B cell (primary cell): Measurements from ENCODE around the gene CTSO. TPM values are rescaled to one million over a fixed set of nuclear protein-coding genes. Genes with fewer than 3 reads are reported as not detected.

Experiments
- ATAC-seq: fragments of 200-7000 bp; cut with Tn5 transposase; one replicate; pipeline ENCODE4 v1.10.0; 2021; ENCODE audit warnings: low read depth, mild to moderate bottlenecking, moderate number of reproducible peaks, moderate library complexity
- CTCF ChIA-PET: fragments of 350-600 bp; sonication (Branson Sonifier 250); formaldehyde crosslinking; loops from one replicate; lab custom pipeline; 2021; ENCODE audit warnings: antibody characterized with exemption, inconsistent platforms; lab: Charles Lee
- POLR2A ChIA-PET: fragments of 350-600 bp; sonication (Branson Sonifier 250); formaldehyde crosslinking; loops from one replicate; lab custom pipeline; 2021; ENCODE audit warnings: antibody characterized with exemption; lab: Charles Lee
- DNase-seq: peaks from one replicate; pipeline ENCODE4 v3.0.0; 2013
- H2AFZ ChIP-seq: 2 replicates; pipeline ENCODE4 v1.6.1; 2012; ENCODE audit warnings: mild to moderate bottlenecking, low read depth, low read length; ENCODE audit not compliant: insufficient read depth, poor library complexity, severe bottlenecking
- H3K27ac ChIP-seq, 2 donors: 1 replicate in 1 of 2; 2 replicates in 1 of 2; pipeline ENCODE4 v1.5.1; 2012 to 2013; ENCODE audit warnings: low read length in 2 of 2, mild to moderate bottlenecking in 2 of 2, moderate library complexity in 1 of 2
- H3K27me3 ChIP-seq, 4 experiments: fragments of 200-600 bp in 1 of 4; sonication (generic) in 1 of 4; replicated peaks in 1 of 4; 1 replicate in 2 of 4; 2 replicates in 2 of 4; pipeline versions ENCODE4 v1.6.1 to v1.7.0; 2013 to 2016; ENCODE audit warnings: low read length in 3 of 4, mild to moderate bottlenecking in 2 of 4, mixed read lengths in 1 of 4, moderate library complexity in 1 of 4; ENCODE audit not compliant: insufficient read depth in 4 of 4, control insufficient read depth in 3 of 4; ENCODE audit errors: control extremely low read depth in 1 of 4
- H3K36me3 ChIP-seq, 2 experiments: replicated peaks in 1 of 2; 1 replicate in 1 of 2; 2 replicates in 1 of 2; pipeline versions ENCODE4 v1.6.1 to v1.7.1; 2013; ENCODE audit warnings: low read length in 1 of 2; ENCODE audit not compliant: insufficient read depth in 2 of 2, control insufficient read depth in 1 of 2; ENCODE audit errors: control extremely low read depth in 1 of 2, extremely low read depth in 1 of 2
- H3K4me1 ChIP-seq, 2 donors: fragments of 200-600 bp in 1 of 2; sonication (generic) in 1 of 2; 1 replicate in 1 of 2; 2 replicates in 1 of 2; pipeline versions ENCODE4 v1.5.1 to v1.6.1; 2013 to 2017; ENCODE audit warnings: low read length in 2 of 2; ENCODE audit not compliant: control insufficient read depth in 2 of 2, insufficient read depth in 2 of 2
- H3K4me2 ChIP-seq: replicated peaks from 2 replicates; pipeline ENCODE3; 2012; ENCODE audit warnings: mild to moderate bottlenecking, low read depth, low read length; ENCODE audit not compliant: poor library complexity, severe bottlenecking
- H3K4me3 ChIP-seq, 5 experiments: fragments of 200-600 bp in 1 of 5; sonication (generic) in 1 of 5; 1 replicate in 3 of 5; 2 replicates in 2 of 5; pipeline versions ENCODE4 v1.5.1 to v1.7.0; 2011 to 2016; ENCODE audit warnings: low read length in 4 of 5, mild to moderate bottlenecking in 4 of 5, low read depth in 2 of 5, control low read depth in 1 of 5, moderate library complexity in 1 of 5; ENCODE audit not compliant: insufficient read depth in 1 of 5; ENCODE audit errors: control extremely low read depth in 1 of 5, extremely low read depth in 1 of 5
- H3K79me2 ChIP-seq: fragments of 200-600 bp; sonication (generic); one replicate; pipeline ENCODE4 v1.6.0; 2016; ENCODE audit warnings: low read length; ENCODE audit not compliant: control insufficient read depth, insufficient read depth
- H3K9ac ChIP-seq: fragments of 200-600 bp; sonication (generic); 2 replicates; pipeline ENCODE4 v1.6.1; 2017; ENCODE audit warnings: mild to moderate bottlenecking, low read length, moderate library complexity
- H3K9me3 ChIP-seq, 3 donors: one replicate each; pipeline versions ENCODE4 v1.6.1 to v1.7.1; 2013; ENCODE audit warnings: low read length in 2 of 3; ENCODE audit not compliant: control insufficient read depth in 2 of 3, insufficient read depth in 1 of 3; ENCODE audit errors: control extremely low read depth in 1 of 3
- H4K20me1 ChIP-seq: 2 replicates; pipeline ENCODE4 v1.6.0; 2012; ENCODE audit warnings: mild to moderate bottlenecking, low read length; ENCODE audit not compliant: insufficient read depth, control insufficient read depth, poor library complexity, severe bottlenecking
- H3K27ac Mint-ChIP-seq: one replicate; pipeline ENCODE4 v1.8.0; 2021; ENCODE audit warnings: mixed read lengths
- H3K27me3 Mint-ChIP-seq: one replicate; pipeline ENCODE4 v1.8.0; 2021; ENCODE audit warnings: mixed read lengths
- H3K4me1 Mint-ChIP-seq: one replicate; pipeline ENCODE4 v1.8.0; 2021; ENCODE audit warnings: mixed read lengths
- H3K4me3 Mint-ChIP-seq: one replicate; pipeline ENCODE4 v1.8.0; 2021; ENCODE audit warnings: mixed read lengths
- H3K9me3 Mint-ChIP-seq: one replicate; pipeline ENCODE4 v1.8.0; 2022; ENCODE audit warnings: mixed read lengths; ENCODE audit not compliant: insufficient read depth
- CTCF ChIP-seq: fragments of 200-600 bp; IDR thresholded peaks from one replicate; pipeline ENCODE4 v1.8.0; 2022; ENCODE audit warnings: antibody characterized with exemption, mild to moderate bottlenecking
- EZH2 ChIP-seq: IDR thresholded peaks from 2 replicates; pipeline ENCODE4 v1.6.1; 2012; ENCODE audit warnings: borderline replicate concordance, low read depth, mild to moderate bottlenecking, moderate library complexity, low read length; ENCODE audit not compliant: insufficient read depth, poor library complexity, severe bottlenecking
- WGBS: methylation state at CpG from one replicate; pipeline ENCODE4 v1.1.5; 2013; ENCODE audit warnings: missing lambda C conversion rate; ENCODE audit not compliant: insufficient coverage; 5-methylcytosine and 5-hydroxymethylcytosine counted together
- intact Hi-C: fragments of 100-400 bp; cut with micrococcal nuclease; formaldehyde crosslinking; loops from one replicate; pipeline ENCODE4 v1.10.0; 2022
- polyA plus RNA-seq: library from polyadenylated mRNA; depleted of rRNA; stranded (reverse); fragments of >200 nt; gene quantifications from 2 replicates; pipeline ENCODE4 v1.2.3, GENCODE V29; 2012
- total RNA-seq, 2 donors: library from RNA; stranded (reverse); fragments of 120-200 nt in 1 of 2; gene quantifications; 1 replicate in 1 of 2; 2 replicates in 1 of 2; pipeline versions ENCODE4 v1.2.3 to v1.2.4, GENCODE V29; 2013 to 2022

Gene CTSO
- total and polyA plus RNA-seq, 2 donors (not counting 1 experiment from before 2014, with no cell fraction given): 8.5 to 15.5 TPM

DNA sequence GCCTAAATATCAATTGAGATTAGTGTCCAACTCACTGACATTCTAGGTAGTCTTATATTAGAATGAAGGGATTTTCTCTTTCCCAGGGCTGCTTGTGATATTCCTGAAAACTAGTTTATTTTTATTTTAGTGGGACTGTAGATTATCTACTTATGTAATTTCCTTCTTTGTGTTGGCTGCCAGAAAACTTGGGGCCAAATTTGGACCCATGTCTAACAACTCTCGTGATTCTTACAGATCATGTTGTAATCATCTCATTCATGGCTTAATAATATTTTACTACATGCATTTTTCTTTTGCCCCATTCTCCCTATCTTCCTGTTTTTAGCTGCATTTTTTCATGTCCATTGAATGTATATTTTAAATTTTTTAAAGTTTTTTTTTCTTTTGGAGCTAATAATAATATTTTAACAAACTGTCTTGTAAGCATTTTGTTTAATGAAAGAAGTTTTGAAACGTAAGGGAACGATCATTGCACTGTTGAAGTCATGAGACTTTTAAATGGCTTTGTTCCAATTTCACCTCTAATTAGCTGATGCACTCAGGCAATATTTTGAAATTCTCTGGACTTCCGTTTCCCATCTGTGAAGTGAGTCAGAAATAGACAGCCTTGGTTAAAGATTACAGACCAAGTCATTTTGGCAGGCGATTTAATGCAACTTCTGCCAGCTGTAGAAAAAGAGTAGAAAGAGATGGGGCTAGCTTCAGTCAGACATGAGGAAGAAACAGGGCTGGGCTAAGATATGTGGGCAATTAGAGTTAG lies 64.5 kb downstream of the CTSO start:
- TF ChIP-seq EZH2: no peak
- TF ChIP-seq CTCF: no peak
- CTCF ChIA-PET: no interaction called here

DNA sequence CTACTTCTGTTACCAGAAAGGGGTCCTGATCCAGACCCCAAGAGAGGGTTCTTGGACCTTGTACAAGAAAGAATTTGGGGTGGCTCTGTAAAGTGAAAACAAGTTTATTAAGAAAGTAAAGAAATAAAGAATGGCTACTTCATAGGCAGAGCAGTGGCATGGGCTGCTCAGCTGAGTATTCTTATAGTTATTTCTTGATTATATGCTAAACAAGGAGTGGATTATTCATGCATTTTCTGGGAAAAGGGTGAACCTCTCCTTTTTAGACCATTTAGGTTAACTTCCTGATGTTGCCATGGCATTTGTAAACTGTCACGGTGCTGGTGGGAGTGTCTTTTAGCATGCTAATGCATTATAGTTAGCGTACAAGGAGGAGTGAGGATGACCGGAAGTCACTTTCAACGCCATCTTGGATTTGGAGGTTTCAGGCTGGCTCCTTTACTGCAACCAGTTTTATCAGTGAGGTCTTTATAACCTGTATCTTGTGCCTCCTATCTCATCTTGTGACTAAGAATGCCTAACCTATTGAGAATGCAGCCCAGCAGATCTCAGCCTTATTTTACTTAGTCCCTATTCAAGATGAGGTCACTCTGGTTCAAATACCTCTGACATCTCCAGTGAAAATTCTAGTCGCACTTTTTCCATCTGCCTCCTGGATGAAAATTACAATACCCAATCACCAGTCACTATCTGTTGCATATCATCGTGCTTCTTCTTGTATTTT lies 65.7 kb downstream of the CTSO start:
- Mint-ChIP-seq H3K27ac (no peak overlapping the region), H3K4me1 (no peaks in the 10 kb centered on the region), H3K4me3 (no peak overlapping the region), H3K9me3 (no peaks in the 10 kb centered on the region), H3K27me3 (no peaks in the 10 kb centered on the region)
- H3K36me3 ChIP-seq: no peaks in the 10 kb centered on the region
- no peak overlapping the region for H3K27ac ChIP-seq
- TF ChIP-seq EZH2 (no peak), CTCF (no peak)
- peaks cover 0 to 2% (median 0%) of the 10 kb centered on the region in 4 experiments for H3K27me3 ChIP-seq
- no peak overlapping the region for H3K4me2 ChIP-seq
- WGBS: 74% methylated on average over 4 of the region's 6 CpGs
- no peak overlapping the region for H2AFZ ChIP-seq
- H3K4me3 ChIP-seq: no peak overlapping the region
- ATAC-seq (no peak), DNase-seq (no peak)
- no peaks in the 10 kb centered on the region for H3K9me3 ChIP-seq
- ChIA-PET POLR2A (no interaction called here), CTCF (no interaction called here)
- intact Hi-C loops: no loop called here
- H4K20me1 ChIP-seq: no peaks in the 10 kb centered on the region
- H3K4me1 ChIP-seq: no peaks in the 10 kb centered on the region
- no peaks in the 10 kb centered on the region for H3K79me2 ChIP-seq
- no peak overlapping the region for H3K9ac ChIP-seq

More for the DNA sequence above, 64.5 kb downstream of the CTSO start:
- intact Hi-C loops: no loop called here
- DNase-seq: no peak
- no peak overlapping the region for H2AFZ ChIP-seq
- H4K20me1 ChIP-seq: no peaks in the 10 kb centered on the region
- no peak overlapping the region for H3K27ac ChIP-seq
- no peak overlapping the region for H3K4me3 Mint-ChIP-seq
- no peak overlapping the region for H3K4me3 ChIP-seq
- H3K27me3 Mint-ChIP-seq: no peaks in the 10 kb centered on the region
- POLR2A ChIA-PET: no interaction called here
- H3K9ac ChIP-seq: no peak overlapping the region
- H3K79me2 ChIP-seq: no peaks in the 10 kb centered on the region
- H3K9me3 Mint-ChIP-seq: no peaks in the 10 kb centered on the region
- H3K27ac Mint-ChIP-seq: no peak overlapping the region
- WGBS: 84% methylated on average over 3 of the region's 5 CpGs
- H3K4me2 ChIP-seq: no peak overlapping the region
- H3K4me1 ChIP-seq: no peaks in the 10 kb centered on the region
- no peaks in the 10 kb centered on the region for H3K4me1 Mint-ChIP-seq
- no peaks in the 10 kb centered on the region for H3K9me3 ChIP-seq
- H3K27me3 ChIP-seq: peaks cover 0 to 2% (median 0%) of the 10 kb centered on the region in 4 experiments
- H3K36me3 ChIP-seq: no peaks in the 10 kb centered on the region
- ATAC-seq: no peak
